Endothelial cell of umbilical vein (primary cell): Measurements from ENCODE around the gene PCDHB9.

Experiments
- FOS ChIP-seq: IDR thresholded peaks from 2 replicates; pipeline ENCODE4 v1.6.1; 2011; ENCODE audit warnings: mild to moderate bottlenecking, low read length, moderate library complexity, borderline replicate concordance; ENCODE audit not compliant: insufficient read depth
- GATA2 ChIP-seq: IDR thresholded peaks from 2 replicates; pipeline ENCODE4 v1.7.0; 2011; ENCODE audit warnings: low read depth, mild to moderate bottlenecking, moderate library complexity, mixed read lengths, low read length; ENCODE audit not compliant: insufficient read length, insufficient read depth
- POLR2A ChIP-seq: IDR thresholded peaks from 2 replicates; pipeline ENCODE4 v1.6.1; 2012; ENCODE audit warnings: low read depth, mild to moderate bottlenecking, control low read depth, low read length
- POLR2AphosphoS5 ChIP-seq: IDR thresholded peaks from 2 replicates; pipeline ENCODE4 v1.6.1; 2012; ENCODE audit warnings: low read depth, mild to moderate bottlenecking, control low read depth, low read length, moderate library complexity; ENCODE audit not compliant: insufficient read depth
- TF ChIP-seq, protein P1 (sequence below), 2 donors: IDR thresholded peaks; 1 replicate in 1 of 2; 2 replicates in 1 of 2; pipeline ENCODE4 v1.5.1; 2011; ENCODE audit warnings: low read length in 2 of 2, mild to moderate bottlenecking in 2 of 2, moderate library complexity in 2 of 2, control low read depth in 1 of 2, inconsistent platforms in 1 of 2, low read depth in 1 of 2; ENCODE audit not compliant: insufficient read depth in 1 of 2; ENCODE audit errors: extremely low read depth in 1 of 2

DNA sequence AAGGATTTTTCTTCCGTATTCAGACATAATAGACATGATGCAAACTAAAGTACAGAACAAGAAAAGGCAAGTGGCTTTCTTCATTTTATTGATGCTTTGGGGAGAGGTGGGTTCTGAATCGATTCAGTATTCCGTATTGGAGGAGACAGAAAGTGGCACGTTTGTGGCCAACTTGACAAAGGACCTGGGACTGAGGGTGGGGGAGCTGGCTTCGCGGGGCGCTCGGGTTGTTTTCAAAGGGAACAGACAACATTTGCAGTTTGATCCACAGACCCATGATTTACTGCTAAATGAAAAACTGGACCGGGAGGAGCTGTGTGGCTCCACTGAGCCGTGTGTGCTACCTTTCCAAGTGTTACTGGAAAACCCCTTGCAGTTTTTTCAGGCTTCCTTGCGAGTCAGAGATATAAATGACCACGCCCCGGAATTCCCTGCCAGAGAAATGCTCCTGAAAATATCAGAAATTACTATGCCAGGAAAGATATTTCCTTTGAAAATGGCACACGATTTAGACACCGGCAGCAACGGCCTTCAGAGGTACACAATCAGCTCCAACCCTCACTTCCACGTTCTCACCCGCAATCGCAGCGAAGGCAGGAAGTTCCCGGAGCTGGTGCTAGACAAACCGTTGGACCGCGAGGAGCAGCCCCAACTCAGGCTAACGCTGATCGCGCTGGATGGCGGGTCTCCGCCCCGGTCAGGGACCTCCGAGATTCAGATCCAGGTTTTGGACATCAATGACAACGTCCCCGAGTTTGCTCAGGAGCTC lies 36.6 kb upstream of the PCDHB9 start:
- TF ChIP-seq, protein P1, sequence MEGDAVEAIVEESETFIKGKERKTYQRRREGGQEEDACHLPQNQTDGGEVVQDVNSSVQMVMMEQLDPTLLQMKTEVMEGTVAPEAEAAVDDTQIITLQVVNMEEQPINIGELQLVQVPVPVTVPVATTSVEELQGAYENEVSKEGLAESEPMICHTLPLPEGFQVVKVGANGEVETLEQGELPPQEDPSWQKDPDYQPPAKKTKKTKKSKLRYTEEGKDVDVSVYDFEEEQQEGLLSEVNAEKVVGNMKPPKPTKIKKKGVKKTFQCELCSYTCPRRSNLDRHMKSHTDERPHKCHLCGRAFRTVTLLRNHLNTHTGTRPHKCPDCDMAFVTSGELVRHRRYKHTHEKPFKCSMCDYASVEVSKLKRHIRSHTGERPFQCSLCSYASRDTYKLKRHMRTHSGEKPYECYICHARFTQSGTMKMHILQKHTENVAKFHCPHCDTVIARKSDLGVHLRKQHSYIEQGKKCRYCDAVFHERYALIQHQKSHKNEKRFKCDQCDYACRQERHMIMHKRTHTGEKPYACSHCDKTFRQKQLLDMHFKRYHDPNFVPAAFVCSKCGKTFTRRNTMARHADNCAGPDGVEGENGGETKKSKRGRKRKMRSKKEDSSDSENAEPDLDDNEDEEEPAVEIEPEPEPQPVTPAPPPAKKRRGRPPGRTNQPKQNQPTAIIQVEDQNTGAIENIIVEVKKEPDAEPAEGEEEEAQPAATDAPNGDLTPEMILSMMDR (IDR thresholded peaks at IDR 0.05; ENCODE audit: extremely low read depth in 1 of 2, insufficient read depth in 1 of 2, low read depth in 1 of 2, low read length in 2 of 2): no peak
- no peak for TF ChIP-seq POLR2AphosphoS5
- no peak for TF ChIP-seq FOS
- TF ChIP-seq POLR2A: no peak
- no peak for TF ChIP-seq GATA2
